BLaER1 (cell line): ENCODE measurements around the gene CHIC2.
"Not testable (repeated sequence)": the region's sequence is repeated elsewhere in the genome, so short reads cannot be mapped to it uniquely, and the experiment has no call there.

ENCODE experiments used
- H3K27ac ChIP-seq: shearing (Covaris generic); formaldehyde crosslinking; 2 replicates; pipeline ENCODE4 v1.8.1; 2022
- H3K27me3 ChIP-seq: shearing (Covaris generic); formaldehyde crosslinking; 2 replicates; pipeline ENCODE4 v1.8.1; 2022
- H3K36me3 ChIP-seq: shearing (Covaris generic); formaldehyde crosslinking; 2 replicates; pipeline ENCODE4 v1.8.1; 2022
- H3K4me1 ChIP-seq: shearing (Covaris generic); formaldehyde crosslinking; 2 replicates; pipeline ENCODE4 v1.8.1; 2022
- H3K4me2 ChIP-seq: shearing (Covaris generic); formaldehyde crosslinking; 2 replicates; pipeline ENCODE4 v1.8.1; 2022
- H3K4me3 ChIP-seq: shearing (Covaris generic); formaldehyde crosslinking; 2 replicates; pipeline ENCODE4 v1.8.1; 2022
- H3K9ac ChIP-seq: shearing (Covaris generic); formaldehyde crosslinking; 2 replicates; pipeline ENCODE4 v1.8.1; 2022
- H3K9me3 ChIP-seq: shearing (Covaris generic); formaldehyde crosslinking; 2 replicates; pipeline ENCODE4 v1.8.1; 2022
- H4K20me1 ChIP-seq: shearing (Covaris generic); formaldehyde crosslinking; 2 replicates; pipeline ENCODE4 v1.8.1; 2022
- Cebpa-rat ChIP-seq: shearing (Covaris generic); IDR thresholded peaks from 2 replicates; pipeline ENCODE4 v1.8.1; 2022

Gene CHIC2

DNA sequence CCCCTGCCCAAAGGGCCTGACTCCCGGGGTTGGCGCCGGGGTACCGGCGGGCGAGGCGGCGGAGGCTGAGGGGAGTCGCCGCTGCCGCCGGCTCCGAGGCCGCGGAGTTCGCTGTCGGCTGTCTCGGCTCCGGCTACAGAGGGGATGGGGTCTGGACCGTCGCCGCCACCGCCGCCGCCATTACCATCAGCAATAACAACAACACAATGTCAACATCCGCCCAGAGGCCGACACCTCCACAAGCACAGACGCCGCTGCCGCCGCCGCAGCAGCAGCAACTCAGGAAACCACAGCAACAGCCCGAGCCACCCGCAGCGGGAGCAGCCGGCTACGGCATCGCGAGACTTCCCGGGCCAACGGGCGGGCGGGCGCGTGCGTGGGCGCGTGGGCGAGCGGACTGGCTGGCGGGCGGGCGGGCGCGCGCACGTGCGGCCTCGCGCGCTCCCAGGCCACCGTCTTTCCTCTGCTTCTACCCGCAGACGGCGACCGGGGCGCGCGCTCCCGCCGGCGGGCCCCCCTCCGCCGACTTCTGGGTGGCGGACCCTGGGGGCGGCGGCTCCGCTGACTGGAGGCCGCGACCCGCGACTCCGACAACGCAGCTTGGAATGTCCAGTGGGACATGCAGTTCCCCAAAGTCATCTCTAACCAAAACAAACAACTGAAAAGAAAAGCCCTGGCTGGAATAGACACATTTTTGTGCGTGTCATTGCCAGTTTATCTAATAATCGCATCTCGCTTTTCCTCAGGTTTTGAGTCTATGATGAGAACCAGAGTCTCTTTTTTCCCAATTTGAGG lies at the start of gene CHIC2:
CHIC2 (minus strand) TSS at position 289 of the 795 bp plus-strand sequence. CDS start 305 bp downstream, outside the sequence.
- Histone ChIP-seq H3K4me1 (peaks cover 44% of the 10 kb centered on the region), H3K9me3 (no peaks in the 10 kb centered on the region), H3K27ac (peak within 1 kb of the TSS; percentile 93), H3K9ac (peak within 1 kb of the TSS; percentile 89), H3K36me3 (no peaks in the 10 kb centered on the region), H3K4me2 (peak within 1 kb of the TSS; percentile 80), H3K27me3 (no peaks in the 10 kb centered on the region), H3K4me3 (peak within 1 kb of the TSS; percentile 86), H4K20me1 (peaks cover 43% of the 10 kb centered on the region)
- no peak for TF ChIP-seq Cebpa-rat

DNA sequence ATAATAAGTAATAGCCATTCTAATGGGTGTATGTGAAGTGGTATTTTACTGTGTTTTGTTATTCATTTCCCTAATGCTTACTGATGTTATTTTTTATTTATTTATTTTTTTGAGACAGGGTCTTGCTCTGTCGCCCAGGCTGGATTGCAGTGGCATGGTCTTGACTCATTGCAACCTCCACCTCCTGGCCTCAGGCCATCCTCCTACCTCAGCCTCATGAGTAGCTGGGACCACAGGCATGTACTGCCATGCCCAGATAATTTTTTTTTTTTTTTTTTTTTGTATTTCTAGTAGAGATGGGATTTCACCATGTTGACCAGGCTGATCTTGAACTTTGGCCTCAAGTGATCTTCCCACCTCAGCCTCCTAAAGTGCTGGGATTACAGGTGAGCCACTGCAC lies 48.8 kb upstream of the CHIC2 start:
- H3K36me3 ChIP-seq, H3K4me2 ChIP-seq, H3K9ac ChIP-seq, H3K9me3 ChIP-seq, H3K27me3 ChIP-seq, H4K20me1 ChIP-seq, H3K4me3 ChIP-seq, H3K27ac ChIP-seq, H3K4me1 ChIP-seq: not testable (repeated sequence)

DNA sequence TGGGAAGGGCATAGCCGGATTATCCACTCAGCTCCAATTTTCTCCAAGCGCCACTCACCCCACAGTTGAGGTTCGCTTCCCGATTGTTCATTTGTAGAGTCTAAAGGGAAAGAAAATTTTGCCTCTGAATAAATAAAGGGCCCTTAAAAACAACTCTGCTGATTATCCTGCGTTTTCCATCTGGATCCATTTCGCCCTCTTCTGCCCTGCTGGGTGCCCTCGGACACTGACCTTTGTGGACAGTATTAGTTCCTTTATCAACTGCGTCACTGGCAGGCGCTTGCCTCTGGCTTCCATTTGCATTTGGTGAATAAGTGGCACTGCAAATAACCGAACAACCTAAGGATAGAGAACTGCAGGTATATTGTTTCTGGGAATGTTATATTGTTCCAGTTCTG lies 45.6 kb upstream of the CHIC2 start:
- Histone ChIP-seq H4K20me1 (no peaks in the 10 kb centered on the region), H3K27me3 (peaks cover 5% of the 10 kb centered on the region), H3K9me3 (no peaks in the 10 kb centered on the region), H3K4me1 (no peaks in the 10 kb centered on the region), H3K9ac (no peak overlapping the region), H3K27ac (no peak overlapping the region), H3K4me3 (no peak overlapping the region), H3K4me2 (no peak overlapping the region), H3K36me3 (no peaks in the 10 kb centered on the region)
- TF ChIP-seq Cebpa-rat: no peak

DNA sequence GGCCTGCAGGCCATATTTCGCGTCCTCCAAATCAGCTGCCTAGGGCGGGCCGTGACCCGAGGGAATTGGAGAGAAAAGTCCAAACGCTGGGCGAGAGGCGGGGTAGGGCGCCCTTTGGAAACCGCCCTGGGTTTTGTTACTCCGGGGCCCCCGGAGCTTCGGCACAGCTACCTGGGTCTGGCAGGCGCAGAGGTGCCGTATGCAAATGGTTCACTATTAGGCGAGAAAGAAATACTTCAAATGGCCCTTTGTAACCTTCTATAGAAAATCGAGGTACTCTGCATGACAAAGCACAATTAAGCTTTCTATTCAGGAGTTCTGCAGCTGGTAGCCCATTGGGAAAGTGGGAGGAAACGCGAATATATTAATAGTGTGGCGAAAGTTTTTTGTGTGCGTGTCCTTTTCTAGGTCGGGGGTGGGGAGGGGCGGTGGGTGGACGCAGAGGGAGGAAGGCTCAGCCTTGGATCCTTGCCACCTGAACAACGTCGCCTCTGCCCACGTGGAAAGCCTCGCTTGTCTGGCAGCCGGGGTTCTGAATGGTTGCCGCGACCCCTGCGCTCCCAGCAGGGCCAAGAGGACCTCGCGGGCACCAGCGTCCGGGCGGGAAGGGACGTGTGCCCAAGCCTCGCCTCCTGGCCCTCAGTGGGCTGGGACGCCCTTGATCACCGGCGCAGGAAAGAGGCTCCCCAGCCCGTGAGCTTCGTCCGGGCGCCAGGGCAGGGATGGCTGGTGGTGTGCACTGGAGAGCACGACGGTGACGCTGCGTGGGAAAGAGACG lies 45.0 kb upstream of the CHIC2 start:
- Histone ChIP-seq H3K27me3 (peaks cover 10% of the 10 kb centered on the region), H3K9ac (no peak overlapping the region), H3K27ac (no peak overlapping the region), H3K4me3 (no peak overlapping the region), H3K36me3 (no peaks in the 10 kb centered on the region), H3K4me2 (no peak overlapping the region), H4K20me1 (no peaks in the 10 kb centered on the region), H3K4me1 (no peaks in the 10 kb centered on the region), H3K9me3 (no peaks in the 10 kb centered on the region)
- no peak for TF ChIP-seq Cebpa-rat

DNA sequence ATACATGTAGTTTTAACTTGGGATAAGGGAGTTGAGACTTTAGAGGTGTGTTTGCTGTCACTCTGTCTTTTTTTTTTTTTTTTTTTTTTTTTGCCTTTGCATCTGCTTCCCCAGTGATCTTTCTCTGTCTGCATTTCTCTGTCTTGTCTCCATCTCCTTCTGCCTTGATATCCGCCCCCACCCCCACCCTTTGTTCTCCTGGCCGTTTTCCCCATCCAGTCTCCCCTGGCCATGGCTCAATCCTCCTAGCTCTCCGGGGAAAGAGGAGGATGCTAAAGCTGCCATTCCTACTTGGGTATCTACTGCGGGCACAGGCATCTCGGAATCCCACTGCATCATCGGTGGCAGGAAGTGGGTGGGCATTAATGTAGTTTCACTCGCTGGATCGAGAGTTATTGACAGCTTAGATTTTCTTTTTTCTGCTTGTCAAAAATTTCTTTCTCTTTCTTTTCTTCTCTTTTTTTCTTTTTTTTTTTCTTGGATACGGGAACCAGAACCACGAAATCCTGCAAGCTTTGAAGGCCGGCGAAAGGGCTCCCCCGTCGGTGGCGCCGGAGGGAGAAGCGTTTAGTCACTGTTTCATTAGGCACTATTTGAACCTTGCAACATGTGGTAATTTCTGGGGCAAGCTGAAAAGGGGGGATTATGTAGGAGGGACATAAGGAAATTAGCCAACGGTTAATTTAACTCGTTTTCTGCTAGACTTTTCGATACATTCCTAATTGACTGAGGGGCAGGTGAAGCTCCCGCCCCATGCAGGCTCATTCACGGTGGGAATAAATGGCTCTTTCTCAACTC lies 43.7 kb upstream of the CHIC2 start:
- H3K27me3 ChIP-seq: peaks cover 23% of the 10 kb centered on the region
- no peaks in the 10 kb centered on the region for H4K20me1 ChIP-seq
- H3K4me1 ChIP-seq: no peaks in the 10 kb centered on the region
- H3K4me2 ChIP-seq: no peak overlapping the region
- no peak overlapping the region for H3K27ac ChIP-seq
- no peak for TF ChIP-seq Cebpa-rat
- H3K9ac ChIP-seq: no peak overlapping the region
- no peaks in the 10 kb centered on the region for H3K36me3 ChIP-seq
- peaks cover 12% of the 10 kb centered on the region for H3K9me3 ChIP-seq
- no peak overlapping the region for H3K4me3 ChIP-seq

DNA sequence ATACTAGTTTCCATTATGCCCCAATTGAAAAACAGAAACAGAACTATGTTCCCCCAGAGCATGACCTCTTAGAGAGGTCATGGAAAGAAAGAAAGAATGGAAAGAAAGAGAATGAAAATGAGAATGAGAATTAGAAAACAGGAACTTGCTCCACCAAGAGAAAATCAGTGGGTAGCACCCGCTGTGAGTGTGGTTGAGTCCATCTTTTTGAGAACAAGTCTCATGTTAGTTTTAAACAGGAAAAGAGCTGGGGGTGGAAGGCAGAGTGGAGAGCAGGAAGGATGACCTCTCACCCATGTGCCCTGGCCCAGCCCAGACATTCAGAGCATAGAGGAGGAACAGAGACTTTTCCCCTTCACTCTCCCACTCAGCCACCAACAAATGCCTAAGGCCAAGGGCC lies 40.5 kb upstream of the CHIC2 start:
- Histone ChIP-seq H4K20me1 (peaks cover 21% of the 10 kb centered on the region), H3K4me2 (no peak overlapping the region), H3K4me1 (peaks cover 12% of the 10 kb centered on the region), H3K36me3 (no peaks in the 10 kb centered on the region), H3K27me3 (peaks cover 56% of the 10 kb centered on the region), H3K4me3 (no peak overlapping the region), H3K9me3 (peaks cover 28% of the 10 kb centered on the region), H3K27ac (no peak overlapping the region), H3K9ac (no peak overlapping the region)
- no peak for TF ChIP-seq Cebpa-rat

DNA sequence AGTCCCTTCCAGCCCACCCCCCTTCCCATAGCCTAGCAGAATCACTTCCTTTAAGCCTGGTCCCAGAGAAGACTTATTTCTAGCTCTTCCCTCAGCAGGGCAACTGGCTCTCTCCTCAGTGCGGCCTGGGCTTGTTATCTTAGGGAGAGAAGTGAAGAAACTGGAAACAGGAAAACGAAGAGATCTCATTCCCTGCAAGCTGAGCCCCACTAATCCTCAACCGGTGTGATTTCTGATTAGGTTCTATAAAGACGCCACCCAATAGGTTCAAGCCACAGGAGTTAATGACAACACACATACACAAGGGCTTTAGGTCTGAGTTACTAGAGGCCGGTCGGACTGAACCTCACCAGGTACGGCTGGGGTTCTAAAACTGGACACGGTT lies 38.8 kb upstream of the CHIC2 start:
- H3K4me2 ChIP-seq: no peak overlapping the region

DNA sequence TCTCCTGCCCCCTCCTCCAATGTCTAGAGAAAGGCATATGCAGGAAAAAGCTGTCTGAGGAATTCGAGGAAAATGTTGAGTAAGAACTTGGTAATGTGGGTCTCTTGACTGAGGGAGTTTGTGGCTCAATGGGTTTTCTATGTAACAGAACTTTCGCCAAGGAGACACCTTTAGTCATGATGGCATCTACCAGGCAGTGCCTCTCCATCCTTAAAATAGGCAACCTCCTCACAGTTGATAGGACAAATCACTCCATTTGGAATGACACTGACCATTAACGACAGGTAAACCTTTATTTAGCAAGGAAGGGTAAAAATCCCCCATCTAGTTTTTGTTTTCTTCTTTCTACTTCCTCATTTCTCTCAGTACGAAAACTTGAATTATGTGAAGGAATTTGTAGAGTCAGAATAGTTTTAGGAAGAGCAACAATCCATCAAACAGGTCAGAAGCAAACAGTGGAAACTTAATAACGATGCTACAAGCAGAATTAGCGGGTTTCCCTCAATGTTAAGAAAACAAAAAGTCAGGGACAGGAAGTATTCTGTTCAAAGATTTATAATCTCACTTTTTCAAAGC lies 38.2 kb upstream of the CHIC2 start:
- TF ChIP-seq Cebpa-rat: no peak
- H4K20me1 ChIP-seq: peaks cover 36% of the 10 kb centered on the region
- H3K9me3 ChIP-seq: peaks cover 28% of the 10 kb centered on the region
- H3K27me3 ChIP-seq: peaks cover 79% of the 10 kb centered on the region
- no peak overlapping the region for H3K27ac ChIP-seq
- H3K4me3 ChIP-seq: no peak overlapping the region
- H3K36me3 ChIP-seq: no peaks in the 10 kb centered on the region
- H3K4me2 ChIP-seq: no peak overlapping the region
- peaks cover 22% of the 10 kb centered on the region for H3K4me1 ChIP-seq
- H3K9ac ChIP-seq: no peak overlapping the region

More for the DNA sequence above, 38.8 kb upstream of the CHIC2 start:
- Histone ChIP-seq H3K4me1 (peaks cover 22% of the 10 kb centered on the region), H3K36me3 (no peaks in the 10 kb centered on the region), H4K20me1 (peaks cover 33% of the 10 kb centered on the region), H3K4me3 (no peak overlapping the region), H3K9me3 (peaks cover 28% of the 10 kb centered on the region), H3K9ac (no peak overlapping the region), H3K27ac (no peak overlapping the region), H3K27me3 (peaks cover 73% of the 10 kb centered on the region)
- no peak for TF ChIP-seq Cebpa-rat

DNA sequence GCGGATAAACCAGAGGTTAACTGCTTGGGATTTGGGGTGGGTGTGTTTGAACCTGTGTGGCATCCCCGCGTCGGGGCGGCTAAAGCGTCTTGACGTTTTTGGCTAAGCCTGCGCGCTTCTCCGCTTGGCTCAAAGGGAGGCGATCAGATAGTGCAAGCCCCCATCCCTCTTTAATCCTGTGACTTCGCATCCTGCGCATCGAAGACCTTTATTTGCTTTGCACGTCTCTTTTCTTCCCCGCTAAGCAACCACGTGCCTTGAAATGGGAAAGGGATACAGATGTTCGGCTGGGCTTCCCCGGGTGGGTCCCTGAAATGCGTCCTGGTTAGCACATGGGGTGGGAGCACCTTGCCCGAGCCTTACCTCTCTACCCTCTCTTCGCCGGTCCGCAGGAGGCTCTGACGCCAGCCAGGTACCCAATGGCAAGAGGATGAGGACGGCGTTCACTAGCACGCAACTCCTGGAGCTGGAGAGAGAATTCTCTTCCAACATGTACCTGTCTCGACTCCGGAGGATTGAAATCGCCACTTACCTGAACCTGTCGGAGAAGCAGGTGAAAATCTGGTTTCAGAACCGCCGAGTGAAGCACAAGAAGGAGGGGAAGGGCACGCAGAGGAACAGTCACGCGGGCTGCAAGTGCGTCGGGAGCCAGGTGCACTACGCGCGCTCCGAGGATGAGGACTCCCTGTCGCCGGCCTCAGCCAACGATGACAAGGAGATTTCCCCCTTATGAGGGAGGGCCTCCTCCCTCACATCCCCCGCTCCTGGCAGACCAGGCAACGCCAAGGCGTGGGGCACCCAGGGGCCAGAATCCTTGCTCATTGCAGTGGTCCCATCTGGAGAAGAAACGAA lies 37.0 kb upstream of the CHIC2 start:
- Histone ChIP-seq H3K9me3 (peaks cover 28% of the 10 kb centered on the region), H3K4me3 (0 out of 2 replicates have a peak overlapping the region, but pooled peaks have one; percentile 60), H3K4me1 (peaks cover 22% of the 10 kb centered on the region), H3K27ac (no peak overlapping the region), H4K20me1 (peaks cover 36% of the 10 kb centered on the region), H3K36me3 (no peaks in the 10 kb centered on the region), H3K4me2 (peak overlapping the region; percentile 90; the same call in 1 of the 2 replicates), H3K27me3 (peaks cover 91% of the 10 kb centered on the region), H3K9ac (no peak overlapping the region)
- no peak for TF ChIP-seq Cebpa-rat
